NB4 (cell line): ENCODE measurements around the gene CEP55.

Experiments used
- CTCF ChIP-seq: IDR thresholded peaks from one replicate; pipeline ENCODE4 v1.5.1; 2012; ENCODE audit warnings: low read depth, low read length
- TF ChIP-seq, protein P1 (sequence below): IDR thresholded peaks from 2 replicates; pipeline ENCODE4 v1.6.1; 2011; ENCODE audit warnings: low read depth, low read length

DNA sequence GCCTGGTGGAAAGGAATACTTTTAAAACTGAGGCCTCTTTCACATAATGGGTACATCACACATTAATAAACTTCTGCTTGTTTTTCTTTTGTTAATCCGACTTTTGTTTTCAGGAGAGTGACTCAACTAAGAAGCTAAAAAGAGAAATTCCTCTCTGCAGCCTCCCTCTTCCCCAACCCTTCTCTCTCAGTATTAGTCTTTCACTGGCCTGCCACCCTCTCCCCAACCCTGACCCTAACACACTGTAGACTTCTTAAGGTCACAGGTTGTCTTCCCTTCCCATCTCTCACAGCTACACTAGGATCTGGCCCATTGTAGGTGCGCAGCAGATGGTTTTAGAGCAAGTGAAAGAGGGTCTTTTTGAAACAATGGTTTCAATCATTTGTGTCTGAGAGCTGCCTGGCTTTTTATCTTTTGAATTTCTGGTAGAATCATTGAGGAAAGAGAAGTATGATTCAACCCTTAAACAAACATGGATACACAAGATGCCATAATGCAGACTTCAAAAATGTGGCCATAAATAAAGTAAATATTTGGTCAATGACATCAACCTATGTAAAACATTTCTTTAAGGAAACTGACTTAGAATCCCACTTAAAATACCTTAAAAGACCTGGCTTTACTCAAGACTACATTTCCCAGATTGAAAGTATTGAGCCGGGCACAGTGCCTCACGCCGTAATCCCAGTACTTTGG lies 52.1 kb downstream of the CEP55 start:
- TF ChIP-seq CTCF, result no peak
- TF ChIP-seq, protein P1, sequence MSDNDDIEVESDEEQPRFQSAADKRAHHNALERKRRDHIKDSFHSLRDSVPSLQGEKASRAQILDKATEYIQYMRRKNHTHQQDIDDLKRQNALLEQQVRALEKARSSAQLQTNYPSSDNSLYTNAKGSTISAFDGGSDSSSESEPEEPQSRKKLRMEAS, result no peak
